Caco-2 (cell line): Measurements from ENCODE around the gene CFAP46. TPM values are rescaled to one million over a fixed set of nuclear protein-coding genes. Genes with fewer than 3 reads are reported as not detected.

ENCODE experiments used
- BruUV-seq: library from RNA; stranded (reverse); fragments of 400-500 nt; replicated peaks from 2 replicates; lab custom pipeline; 2021; lab: Mats Ljungman, UMichigan
- CTCF ChIA-PET: fragments of 300-600 bp; sonication (Branson Sonifier 250); formaldehyde crosslinking; loops from one replicate; lab custom pipeline; 2022; ENCODE audit warnings: antibody characterized with exemption; lab: Charles Lee
- POLR2A ChIA-PET: fragments of 300-600 bp; sonication (Branson Sonifier 250); formaldehyde crosslinking; loops from one replicate; lab custom pipeline; 2022; ENCODE audit warnings: antibody characterized with exemption; lab: Charles Lee
- DNase-seq, 2 experiments: peaks; one replicate each; pipeline versions ENCODE4 v3.0.0 to v3.0.0-alpha.2; 2020 to 2022
- H3K27me3 ChIP-seq: replicated peaks from 2 replicates; pipeline ENCODE4 v1.6.0; 2011; ENCODE audit warnings: low read length; ENCODE audit not compliant: control insufficient read depth, insufficient read depth
- H3K36me3 ChIP-seq: 2 replicates; pipeline ENCODE4 v1.5.1; 2011; ENCODE audit warnings: low read length; ENCODE audit not compliant: control insufficient read depth, insufficient read depth
- H3K4me1 ChIP-seq: fragments of 250-450 bp; sonication (Bioruptor Pico); 2 replicates; pipeline ENCODE4 v1.5.1; 2020; ENCODE audit warnings: mild to moderate bottlenecking
- H3K4me3 ChIP-seq: 2 replicates; pipeline ENCODE4 v1.5.1; 2011; ENCODE audit warnings: low read depth, mild to moderate bottlenecking, control low read depth, low read length
- H3K9me3 ChIP-seq: fragments of 250-450 bp; sonication (Bioruptor Pico); 2 replicates; pipeline ENCODE4 v1.5.1; 2020; ENCODE audit warnings: mild to moderate bottlenecking, moderate library complexity
- H3K27ac Mint-ChIP-seq: one replicate; pipeline ENCODE4 v1.8.0; 2022; ENCODE audit warnings: mixed read lengths; ENCODE audit not compliant: unreplicated experiment
- H3K27me3 Mint-ChIP-seq: one replicate; pipeline ENCODE4 v1.8.0; 2022; ENCODE audit warnings: mixed read lengths; ENCODE audit not compliant: insufficient read depth, unreplicated experiment
- H3K36me3 Mint-ChIP-seq: one replicate; pipeline ENCODE4 v1.8.0; 2022; ENCODE audit warnings: mild to moderate bottlenecking, mixed read lengths; ENCODE audit not compliant: insufficient read depth, unreplicated experiment
- H3K4me1 Mint-ChIP-seq: one replicate; pipeline ENCODE4 v1.8.0; 2022; ENCODE audit warnings: low read depth, mixed read lengths; ENCODE audit not compliant: unreplicated experiment
- H3K4me3 Mint-ChIP-seq: one replicate; pipeline ENCODE4 v1.8.0; 2022; ENCODE audit warnings: mild to moderate bottlenecking, moderate library complexity, mixed read lengths; ENCODE audit not compliant: unreplicated experiment
- H3K9me3 Mint-ChIP-seq: one replicate; pipeline ENCODE4 v1.8.0; 2022; ENCODE audit warnings: mixed read lengths; ENCODE audit not compliant: unreplicated experiment
- intact Hi-C: fragments of 100-400 bp; cut with micrococcal nuclease; formaldehyde crosslinking; loops from one replicate; pipeline ENCODE4 v1.10.0; 2022; ENCODE audit not compliant: unreplicated experiment
- total RNA-seq: library from RNA; stranded (reverse); gene quantifications from 2 replicates; pipeline ENCODE4 v1.2.3, GENCODE V29; 2022
- TF ChIP-seq, protein P1 (sequence below), 2 experiments: fragments of 200-600 bp in 1 of 2; IDR thresholded peaks; 1 replicate in 1 of 2; 2 replicates in 1 of 2; pipeline versions ENCODE4 v1.5.1 to v1.8.0; 2011 to 2022; ENCODE audit warnings: antibody characterized with exemption in 1 of 2, control low read depth in 1 of 2, inconsistent platforms in 1 of 2, low read depth in 1 of 2, low read length in 1 of 2, mild to moderate bottlenecking in 1 of 2, moderate library complexity in 1 of 2; ENCODE audit not compliant: insufficient read depth in 1 of 2, severe bottlenecking in 1 of 2, unreplicated experiment in 1 of 2

Gene CFAP46
- total RNA-seq, 1 experiment from 2014 or later, result not detected

- Histone ChIP-seq H3K36me3 (no peaks in the 10 kb centered on the region; the same call in 1 of the 2 replicates), H3K9me3 (no peaks in the 10 kb centered on the region), H3K4me1 (no peaks in the 10 kb centered on the region), H3K4me3 (no peak overlapping the region), H3K27me3 (no peaks in the 10 kb centered on the region)
- Mint-ChIP-seq H3K27me3 (no peaks in the 10 kb centered on the region), H3K9me3 (no peaks in the 10 kb centered on the region), H3K36me3 (peaks cover 7% of the 10 kb centered on the region), H3K4me1 (no peaks in the 10 kb centered on the region), H3K27ac (no peak overlapping the region), H3K4me3 (no peak overlapping the region)
- BruUV-seq, result no TSS peak
- CTCF ChIA-PET, result no interaction called here
- no peak for DNase-seq
- intact Hi-C loops, result no loop called here
- POLR2A ChIA-PET, result no interaction called here
- TF ChIP-seq, protein P1, sequence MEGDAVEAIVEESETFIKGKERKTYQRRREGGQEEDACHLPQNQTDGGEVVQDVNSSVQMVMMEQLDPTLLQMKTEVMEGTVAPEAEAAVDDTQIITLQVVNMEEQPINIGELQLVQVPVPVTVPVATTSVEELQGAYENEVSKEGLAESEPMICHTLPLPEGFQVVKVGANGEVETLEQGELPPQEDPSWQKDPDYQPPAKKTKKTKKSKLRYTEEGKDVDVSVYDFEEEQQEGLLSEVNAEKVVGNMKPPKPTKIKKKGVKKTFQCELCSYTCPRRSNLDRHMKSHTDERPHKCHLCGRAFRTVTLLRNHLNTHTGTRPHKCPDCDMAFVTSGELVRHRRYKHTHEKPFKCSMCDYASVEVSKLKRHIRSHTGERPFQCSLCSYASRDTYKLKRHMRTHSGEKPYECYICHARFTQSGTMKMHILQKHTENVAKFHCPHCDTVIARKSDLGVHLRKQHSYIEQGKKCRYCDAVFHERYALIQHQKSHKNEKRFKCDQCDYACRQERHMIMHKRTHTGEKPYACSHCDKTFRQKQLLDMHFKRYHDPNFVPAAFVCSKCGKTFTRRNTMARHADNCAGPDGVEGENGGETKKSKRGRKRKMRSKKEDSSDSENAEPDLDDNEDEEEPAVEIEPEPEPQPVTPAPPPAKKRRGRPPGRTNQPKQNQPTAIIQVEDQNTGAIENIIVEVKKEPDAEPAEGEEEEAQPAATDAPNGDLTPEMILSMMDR (IDR thresholded peaks at IDR 0.05; ENCODE audit: insufficient read depth in 1 of 2, low read depth in 1 of 2, low read length in 1 of 2, severe bottlenecking in 1 of 2, unreplicated experiment in 1 of 2), result no peak
Observed at GRCh38 chr10:132764108-132764507, 178.3 kb downstream of the CFAP46 start.

DNA sequence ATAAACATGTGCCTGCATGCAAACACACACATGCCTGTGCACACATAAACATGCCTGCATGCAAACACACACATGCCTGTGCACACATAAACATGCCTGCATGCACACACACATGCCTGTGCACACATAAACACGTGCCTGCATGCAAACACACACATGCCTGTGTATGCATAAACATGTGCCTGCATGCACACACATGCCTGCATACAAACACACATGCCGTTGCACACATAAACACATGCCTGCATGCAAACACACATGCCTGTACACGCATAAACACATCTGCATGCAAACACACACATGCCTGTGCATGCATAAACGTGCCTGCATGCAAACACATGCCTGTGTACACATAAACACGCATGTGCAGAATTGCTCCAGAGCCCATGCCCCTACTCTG is 178.8 kb downstream of the CFAP46 start:
- H3K36me3 ChIP-seq, result no peaks in the 10 kb centered on the region; the same call in 1 of the 2 replicates
- H3K9me3 Mint-ChIP-seq, result no peaks in the 10 kb centered on the region
- H3K4me3 Mint-ChIP-seq, result no peak overlapping the region
- no peaks in the 10 kb centered on the region for H3K27me3 ChIP-seq
- H3K9me3 ChIP-seq, result no peaks in the 10 kb centered on the region
- intact Hi-C loops, result no loop called here
- POLR2A ChIA-PET, result no interaction called here
- no peaks in the 10 kb centered on the region for H3K4me1 Mint-ChIP-seq
- no peaks in the 10 kb centered on the region for H3K4me1 ChIP-seq
- CTCF ChIA-PET, result no interaction called here
- DNase-seq, result no peak
- no peak overlapping the region for H3K4me3 ChIP-seq
- no peak overlapping the region for H3K27ac Mint-ChIP-seq
- H3K27me3 Mint-ChIP-seq, result no peaks in the 10 kb centered on the region
- BruUV-seq, result no TSS peak
- TF ChIP-seq, protein P1 (IDR thresholded peaks at IDR 0.05; ENCODE audit: insufficient read depth in 1 of 2, low read depth in 1 of 2, low read length in 1 of 2, severe bottlenecking in 1 of 2, unreplicated experiment in 1 of 2), result no peak
- peaks cover 7% of the 10 kb centered on the region for H3K36me3 Mint-ChIP-seq

DNA sequence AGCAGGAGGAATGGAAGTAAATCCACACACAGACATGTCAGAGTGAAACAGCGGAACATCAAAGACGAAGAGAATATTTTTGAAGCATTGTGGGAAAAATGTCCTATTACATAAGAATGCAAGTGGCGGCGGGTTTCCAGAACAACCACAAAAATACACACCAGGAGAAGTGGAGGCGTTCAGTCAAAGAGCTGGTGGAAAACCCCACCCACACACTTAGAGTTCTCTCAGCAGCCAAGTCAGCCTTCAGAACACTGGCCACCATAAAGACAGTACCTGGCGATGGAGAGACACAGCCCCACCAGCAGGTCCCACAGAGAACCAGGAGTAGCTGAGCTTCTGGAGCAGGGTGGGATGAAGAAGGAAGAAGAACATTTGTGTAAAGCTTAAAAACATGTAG is 180.1 kb downstream of the CFAP46 start:
- BruUV-seq, result no TSS peak
- ChIA-PET POLR2A (no interaction called here), CTCF (no interaction called here)
- H3K36me3 Mint-ChIP-seq, result peaks cover 7% of the 10 kb centered on the region
- intact Hi-C loops, result no loop called here
- H3K4me3 Mint-ChIP-seq, result no peak overlapping the region
- Histone ChIP-seq H3K36me3 (no peaks in the 10 kb centered on the region; the same call in 1 of the 2 replicates), H3K9me3 (no peaks in the 10 kb centered on the region), H3K27me3 (no peaks in the 10 kb centered on the region), H3K4me1 (no peaks in the 10 kb centered on the region), H3K4me3 (no peak overlapping the region)
- no peak for DNase-seq
- H3K9me3 Mint-ChIP-seq, result no peaks in the 10 kb centered on the region
- no peaks in the 10 kb centered on the region for H3K4me1 Mint-ChIP-seq
- no peaks in the 10 kb centered on the region for H3K27me3 Mint-ChIP-seq
- TF ChIP-seq, protein P1 (IDR thresholded peaks at IDR 0.05; ENCODE audit: insufficient read depth in 1 of 2, low read depth in 1 of 2, low read length in 1 of 2, severe bottlenecking in 1 of 2, unreplicated experiment in 1 of 2), result no peak
- H3K27ac Mint-ChIP-seq, result no peak overlapping the region
